CD4-positive, alpha-beta T cell (primary cell): Measurements from ENCODE around the gene CCR2. TPM values are rescaled to one million over a fixed set of nuclear protein-coding genes. Genes with fewer than 3 reads are reported as not detected.
"Not testable (repeated sequence)": the region's sequence is repeated elsewhere in the genome, so short reads cannot be mapped to it uniquely, and the experiment has no call there.

Experiments
- ATAC-seq: fragments of 200-7000 bp; cut with Tn5 transposase; one replicate; pipeline ENCODE4 v1.10.0; 2022; ENCODE audit warnings: mild to moderate bottlenecking; ENCODE audit not compliant: poor library complexity
- CTCF ChIA-PET: fragments of 350-600 bp; sonication (Branson Sonifier 250); formaldehyde crosslinking; loops from one replicate; lab custom pipeline; 2021; ENCODE audit warnings: antibody characterized with exemption, inconsistent platforms; lab: Charles Lee
- POLR2A ChIA-PET: fragments of 350-600 bp; sonication (Branson Sonifier 250); formaldehyde crosslinking; loops from one replicate; lab custom pipeline; 2021; ENCODE audit warnings: antibody characterized with exemption, inconsistent platforms; lab: Charles Lee
- DNase-seq, 14 experiments: peaks; one replicate each; pipeline ENCODE4 v3.0.0-alpha.2; 2013 to 2020; ENCODE audit warnings: mixed read lengths in 2 of 14
- H3K27ac ChIP-seq, 2 donors: one replicate each; pipeline versions ENCODE4 v1.5.1 to v1.7.0; 2013; ENCODE audit warnings: low read length in 2 of 2, low read depth in 1 of 2, mild to moderate bottlenecking in 1 of 2
- H3K27me3 ChIP-seq, 2 experiments: 1 replicate in 1 of 2; 2 replicates in 1 of 2; pipeline versions ENCODE4 v1.6.1 to v1.7.0; 2013; ENCODE audit warnings: low read length in 2 of 2, control low read depth in 1 of 2, mild to moderate bottlenecking in 1 of 2, moderate library complexity in 1 of 2; ENCODE audit not compliant: insufficient read depth in 2 of 2, control insufficient read depth in 1 of 2
- H3K36me3 ChIP-seq: one replicate; pipeline ENCODE4 v1.6.1; 2013; ENCODE audit warnings: low read length, control low read depth; ENCODE audit not compliant: insufficient read depth
- H3K4me1 ChIP-seq: one replicate; pipeline ENCODE4 v1.6.1; 2013; ENCODE audit warnings: low read length, control low read depth; ENCODE audit not compliant: insufficient read depth
- H3K4me3 ChIP-seq: one replicate; pipeline ENCODE4 v1.5.1; 2013; ENCODE audit warnings: mild to moderate bottlenecking, low read length, moderate library complexity
- H3K9me3 ChIP-seq, 2 experiments: 1 replicate in 1 of 2; 2 replicates in 1 of 2; pipeline versions ENCODE4 v1.6.1 to v1.7.0; 2013; ENCODE audit warnings: low read length in 2 of 2, mild to moderate bottlenecking in 2 of 2, control low read depth in 1 of 2, moderate library complexity in 1 of 2; ENCODE audit not compliant: control insufficient read depth in 1 of 2, insufficient read depth in 1 of 2
- H3K27ac Mint-ChIP-seq: one replicate; pipeline ENCODE4 v1.8.0; 2020; ENCODE audit warnings: mixed read lengths
- H3K27me3 Mint-ChIP-seq: one replicate; pipeline ENCODE4 v1.8.0; 2021; ENCODE audit warnings: mixed read lengths
- H3K36me3 Mint-ChIP-seq: one replicate; pipeline ENCODE4 v1.8.0; 2021; ENCODE audit warnings: low read depth, mixed read lengths
- H3K4me1 Mint-ChIP-seq: one replicate; pipeline ENCODE4 v1.8.0; 2021; ENCODE audit warnings: low read depth, mixed read lengths
- H3K4me3 Mint-ChIP-seq: one replicate; pipeline ENCODE4 v1.8.0; 2020; ENCODE audit warnings: mild to moderate bottlenecking, mixed read lengths
- H3K9me3 Mint-ChIP-seq: one replicate; pipeline ENCODE4 v1.8.0; 2020; ENCODE audit warnings: mixed read lengths
- CTCF ChIP-seq: fragments of 200-600 bp; IDR thresholded peaks from one replicate; pipeline ENCODE4 v1.8.0; 2022; ENCODE audit warnings: antibody characterized with exemption, mild to moderate bottlenecking
- intact Hi-C, 2 experiments: fragments of 100-400 bp; cut with DNase I in 1 of 2; cut with micrococcal nuclease in 1 of 2; formaldehyde crosslinking; loops; one replicate each; pipeline versions ENCODE4 v1.15.1 to v1.9.0; 2023 to 2025; cut with DNase I, micrococcal nuclease
- total RNA-seq, 174 experiments: library from RNA in 2 of 174; stranded (reverse) in 2 of 174; gene quantifications; one replicate each; pipeline ENCODE4 v1.2.3 and lab custom pipeline; 2021 to 2026

The CCR2 gene
- total RNA-seq, 2 experiments from 2014 or later: 0.99 to 1.0 TPM

- H3K36me3 ChIP-seq: no peaks in the 10 kb centered on the region
- no peak overlapping the region for H3K4me3 ChIP-seq
- H3K27me3 ChIP-seq: no peaks in the 10 kb centered on the region
- H3K27ac ChIP-seq: no peak overlapping the region
- ChIA-PET POLR2A (no interaction called here), CTCF (interaction anchor here (1.4 kb wide), 1 partner anchor 10 kb away, joined by 3 read pairs; no protein-coding TSS in a partner anchor)
- no peaks in the 10 kb centered on the region for H3K9me3 ChIP-seq
- Mint-ChIP-seq H3K27me3 (no peaks in the 10 kb centered on the region), H3K4me1 (no peaks in the 10 kb centered on the region), H3K9me3 (peaks cover 4% of the 10 kb centered on the region), H3K27ac (no peak overlapping the region), H3K4me3 (no peak overlapping the region), H3K36me3 (no peaks in the 10 kb centered on the region)
- no peak for TF ChIP-seq CTCF
- intact Hi-C loops: no loop called here
- peaks cover 4% of the 10 kb centered on the region for H3K4me1 ChIP-seq
- no peak for ATAC-seq
- no peak for DNase-seq
These were observed 32.3 kb upstream of the CCR2 start for GRCh38 chr3:46321461-46322104.

- Mint-ChIP-seq H3K27me3 (no peaks in the 10 kb centered on the region), H3K36me3 (no peaks in the 10 kb centered on the region), H3K4me1 (no peaks in the 10 kb centered on the region), H3K9me3 (peaks cover 2% of the 10 kb centered on the region), H3K27ac (no peak overlapping the region), H3K4me3 (no peak overlapping the region)
- ChIA-PET CTCF (no interaction called here), POLR2A (no interaction called here)
- intact Hi-C loops: no loop called here
- no peak for TF ChIP-seq CTCF
- no peak overlapping the region for H3K4me3 ChIP-seq
- DNase-seq: no peak
- no peaks in the 10 kb centered on the region for H3K27me3 ChIP-seq
- H3K36me3 ChIP-seq: no peaks in the 10 kb centered on the region
- H3K27ac ChIP-seq: no peak overlapping the region
- peaks cover 4% of the 10 kb centered on the region for H3K4me1 ChIP-seq
- ATAC-seq: no peak
- no peaks in the 10 kb centered on the region for H3K9me3 ChIP-seq
These were observed 29.9 kb upstream of the CCR2 start for GRCh38 chr3:46324036-46324435.

GRCh38 chr3:46325645-46326300, 28.1 kb upstream of the CCR2 start:
- H3K27me3 Mint-ChIP-seq: no peaks in the 10 kb centered on the region
- no peaks in the 10 kb centered on the region for H3K9me3 ChIP-seq
- no peaks in the 10 kb centered on the region for H3K27me3 ChIP-seq
- no peak overlapping the region for H3K4me3 Mint-ChIP-seq
- no peaks in the 10 kb centered on the region for H3K36me3 ChIP-seq
- no peaks in the 10 kb centered on the region for H3K4me1 Mint-ChIP-seq
- intact Hi-C loops: no loop called here
- no peak overlapping the region for H3K4me3 ChIP-seq
- ATAC-seq: no peak
- H3K27ac ChIP-seq: no peak overlapping the region
- no peak for TF ChIP-seq CTCF
- no peak for DNase-seq
- H3K27ac Mint-ChIP-seq: no peak overlapping the region
- CTCF ChIA-PET: no interaction called here
- H3K36me3 Mint-ChIP-seq: no peaks in the 10 kb centered on the region
- H3K9me3 Mint-ChIP-seq: peaks cover 2% of the 10 kb centered on the region
- H3K4me1 ChIP-seq: peaks cover 4% of the 10 kb centered on the region
- POLR2A ChIA-PET: no interaction called here

GRCh38 chr3:46330676-46331075, 23.2 kb upstream of the CCR2 start:
- DNase-seq, POLR2A ChIA-PET, H3K27ac ChIP-seq, H3K4me3 ChIP-seq, H3K36me3 ChIP-seq, H3K4me1 ChIP-seq, CTCF ChIA-PET, H3K27me3 ChIP-seq, intact Hi-C loops, ATAC-seq, H3K27ac Mint-ChIP-seq, H3K36me3 Mint-ChIP-seq, H3K9me3 Mint-ChIP-seq, H3K4me3 Mint-ChIP-seq, H3K27me3 Mint-ChIP-seq, H3K4me1 Mint-ChIP-seq, H3K9me3 ChIP-seq: not testable (repeated sequence)
